Measurements from ENCODE around the gene OPA1. TPM values are rescaled to one million over a fixed set of nuclear protein-coding genes. Genes with fewer than 3 reads are reported as not detected.

Gene OPA1
- total RNA-seq, 1 experiment from 2014 or later: 62.5 TPM

DNA sequence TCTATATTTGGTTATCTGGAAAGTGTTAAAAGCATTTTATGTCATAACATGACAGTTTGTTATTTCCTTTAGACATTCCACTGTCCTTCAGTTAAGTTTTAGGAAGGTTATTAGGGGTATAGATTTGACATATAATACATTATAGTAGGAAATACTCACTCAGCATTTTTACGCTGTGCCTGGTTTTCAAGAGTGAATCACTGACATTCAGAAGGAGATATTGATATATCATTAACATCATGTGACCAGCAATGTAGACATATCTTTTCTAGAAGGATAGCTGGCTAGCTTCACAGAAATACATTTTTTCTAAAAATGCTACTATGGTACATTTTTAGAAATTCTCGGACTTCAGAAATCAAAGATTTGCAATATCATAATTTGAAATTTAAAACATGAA is 57.6 kb downstream of the OPA1 start:
- H3K36me3 Mint-ChIP-seq (ENCODE audit: insufficient read depth, unreplicated experiment): peaks cover 84% of the 10 kb centered on the region
- TF ChIP-seq, protein P1, sequence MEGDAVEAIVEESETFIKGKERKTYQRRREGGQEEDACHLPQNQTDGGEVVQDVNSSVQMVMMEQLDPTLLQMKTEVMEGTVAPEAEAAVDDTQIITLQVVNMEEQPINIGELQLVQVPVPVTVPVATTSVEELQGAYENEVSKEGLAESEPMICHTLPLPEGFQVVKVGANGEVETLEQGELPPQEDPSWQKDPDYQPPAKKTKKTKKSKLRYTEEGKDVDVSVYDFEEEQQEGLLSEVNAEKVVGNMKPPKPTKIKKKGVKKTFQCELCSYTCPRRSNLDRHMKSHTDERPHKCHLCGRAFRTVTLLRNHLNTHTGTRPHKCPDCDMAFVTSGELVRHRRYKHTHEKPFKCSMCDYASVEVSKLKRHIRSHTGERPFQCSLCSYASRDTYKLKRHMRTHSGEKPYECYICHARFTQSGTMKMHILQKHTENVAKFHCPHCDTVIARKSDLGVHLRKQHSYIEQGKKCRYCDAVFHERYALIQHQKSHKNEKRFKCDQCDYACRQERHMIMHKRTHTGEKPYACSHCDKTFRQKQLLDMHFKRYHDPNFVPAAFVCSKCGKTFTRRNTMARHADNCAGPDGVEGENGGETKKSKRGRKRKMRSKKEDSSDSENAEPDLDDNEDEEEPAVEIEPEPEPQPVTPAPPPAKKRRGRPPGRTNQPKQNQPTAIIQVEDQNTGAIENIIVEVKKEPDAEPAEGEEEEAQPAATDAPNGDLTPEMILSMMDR (IDR thresholded peaks at IDR 0.05; ENCODE audit: unreplicated experiment): no peak
- intact Hi-C loops (cut with micrococcal nuclease): no loop called here
- no peak for DNase-seq (ENCODE audit: unreplicated experiment)
- POLR2A ChIA-PET: interaction anchor here (0.7 to 1.4 kb wide), 2 partner anchors 9 to 88 kb away, joined by 3 to 5 read pairs; no protein-coding TSS in a partner anchor
- no TSS peak for BruUV-seq (replicated peaks)
- no peaks in the 10 kb centered on the region for H3K9me3 Mint-ChIP-seq (ENCODE audit: unreplicated experiment)
- no peak overlapping the region for H3K27ac Mint-ChIP-seq (ENCODE audit: low read depth, unreplicated experiment)
- no peaks in the 10 kb centered on the region for H3K4me1 Mint-ChIP-seq (ENCODE audit: insufficient read depth, unreplicated experiment)
- no peak overlapping the region for H3K4me3 Mint-ChIP-seq (ENCODE audit: unreplicated experiment)
- no peaks in the 10 kb centered on the region for H3K27me3 Mint-ChIP-seq (ENCODE audit: insufficient read depth, unreplicated experiment)
- CTCF ChIA-PET: interaction anchor here (0.9 kb wide), 1 partner anchor 12 kb away, joined by 3 read pairs; no protein-coding TSS in a partner anchor

- peaks cover 68% of the 10 kb centered on the region for H3K36me3 Mint-ChIP-seq (ENCODE audit: insufficient read depth, unreplicated experiment)
- H3K9me3 Mint-ChIP-seq (ENCODE audit: unreplicated experiment): no peaks in the 10 kb centered on the region
- CTCF ChIA-PET: interaction anchor here (0.6 to 2.6 kb wide), 5 partner anchors 10 to 688 kb away, joined by 3 to 14 read pairs (median 3); no protein-coding TSS in a partner anchor
- no peaks in the 10 kb centered on the region for H3K27me3 Mint-ChIP-seq (ENCODE audit: insufficient read depth, unreplicated experiment)
- no TSS peak for BruUV-seq (replicated peaks)
- TF ChIP-seq, protein P1 (IDR thresholded peaks at IDR 0.05; ENCODE audit: unreplicated experiment): no peak
- DNase-seq (ENCODE audit: unreplicated experiment): no peak
- H3K4me3 Mint-ChIP-seq (ENCODE audit: unreplicated experiment): no peak overlapping the region
- peak overlapping the region; percentile 11 for H3K27ac Mint-ChIP-seq (ENCODE audit: low read depth, unreplicated experiment)
- intact Hi-C loops (cut with micrococcal nuclease): no loop called here
- no peaks in the 10 kb centered on the region for H3K4me1 Mint-ChIP-seq (ENCODE audit: insufficient read depth, unreplicated experiment)
- POLR2A ChIA-PET: no interaction called here
Measured at GRCh38 chr3:193655831-193656433, 62.9 kb downstream of the OPA1 start.

- BruUV-seq (replicated peaks): no TSS peak
- Mint-ChIP-seq H3K4me1 (ENCODE audit: insufficient read depth, unreplicated experiment) (no peaks in the 10 kb centered on the region), H3K27me3 (ENCODE audit: insufficient read depth, unreplicated experiment) (no peaks in the 10 kb centered on the region), H3K4me3 (ENCODE audit: unreplicated experiment) (no peak overlapping the region), H3K27ac (ENCODE audit: low read depth, unreplicated experiment) (no peak overlapping the region), H3K9me3 (ENCODE audit: unreplicated experiment) (no peaks in the 10 kb centered on the region), H3K36me3 (ENCODE audit: insufficient read depth, unreplicated experiment) (peaks cover 68% of the 10 kb centered on the region)
- TF ChIP-seq, protein P1 (IDR thresholded peaks at IDR 0.05; ENCODE audit: unreplicated experiment): no peak
- POLR2A ChIA-PET: interaction anchor here (1.2 kb wide), 1 partner anchor 14 kb away, joined by 4 read pairs; no protein-coding TSS in a partner anchor
- DNase-seq (ENCODE audit: unreplicated experiment): no peak
- intact Hi-C loops (cut with micrococcal nuclease): no loop called here
- CTCF ChIA-PET: interaction anchor here (0.6 to 2.6 kb wide), 3 partner anchors 9 to 660 kb away, joined by 3 to 14 read pairs (median 3); no protein-coding TSS in a partner anchor
Measured at GRCh38 chr3:193656445-193656844, 63.4 kb downstream of the OPA1 start.

- no peaks in the 10 kb centered on the region for H3K27me3 Mint-ChIP-seq (ENCODE audit: insufficient read depth, unreplicated experiment)
- POLR2A ChIA-PET: interaction anchor here (1.2 to 1.5 kb wide), 2 partner anchors 11 to 14 kb away, joined by 3 to 4 read pairs; no protein-coding TSS in a partner anchor
Measured at GRCh38 chr3:193656878-193657282, 63.9 kb downstream of the OPA1 start.

More at GRCh38 chr3:193656878-193657282, 63.9 kb downstream of the OPA1 start:
- intact Hi-C loops (cut with micrococcal nuclease): no loop called here
- BruUV-seq (replicated peaks): no TSS peak
- TF ChIP-seq, protein P1 (IDR thresholded peaks at IDR 0.05; ENCODE audit: unreplicated experiment): no peak
- Mint-ChIP-seq H3K4me3 (ENCODE audit: unreplicated experiment) (no peak overlapping the region), H3K9me3 (ENCODE audit: unreplicated experiment) (no peaks in the 10 kb centered on the region), H3K4me1 (ENCODE audit: insufficient read depth, unreplicated experiment) (no peaks in the 10 kb centered on the region), H3K36me3 (ENCODE audit: insufficient read depth, unreplicated experiment) (peaks cover 72% of the 10 kb centered on the region), H3K27ac (ENCODE audit: low read depth, unreplicated experiment) (no peak overlapping the region)
- CTCF ChIA-PET: interaction anchor here (0.6 to 2.6 kb wide), 2 partner anchors 9 to 227 kb away, joined by 3 to 14 read pairs; no protein-coding TSS in a partner anchor
- no peak for DNase-seq (ENCODE audit: unreplicated experiment)

Measured in MCF 10A (cell line).